Panc1 (cell line): ENCODE data around the gene CDR2L.

Source experiments
- POLR2AphosphoS5 ChIP-seq: IDR thresholded peaks from 2 replicates; pipeline ENCODE4 v1.6.1; 2012; ENCODE audit warnings: mild to moderate bottlenecking, low read depth, low read length, moderate library complexity
- TF ChIP-seq, protein P1 (sequence below): fragments of 450-650 bp; IDR thresholded peaks from 2 replicates; pipeline ENCODE4 v1.5.1; 2017; ENCODE audit warnings: mild to moderate bottlenecking
- TF ChIP-seq, protein P2 (sequence below), 2 experiments: IDR thresholded peaks; 2 replicates each; pipeline ENCODE4 v1.6.1; 2011 to 2012; ENCODE audit warnings: low read depth in 2 of 2, control low read depth in 1 of 2, low read length in 1 of 2, mild to moderate bottlenecking in 1 of 2, moderate library complexity in 1 of 2; ENCODE audit not compliant: insufficient read depth in 1 of 2

DNA sequence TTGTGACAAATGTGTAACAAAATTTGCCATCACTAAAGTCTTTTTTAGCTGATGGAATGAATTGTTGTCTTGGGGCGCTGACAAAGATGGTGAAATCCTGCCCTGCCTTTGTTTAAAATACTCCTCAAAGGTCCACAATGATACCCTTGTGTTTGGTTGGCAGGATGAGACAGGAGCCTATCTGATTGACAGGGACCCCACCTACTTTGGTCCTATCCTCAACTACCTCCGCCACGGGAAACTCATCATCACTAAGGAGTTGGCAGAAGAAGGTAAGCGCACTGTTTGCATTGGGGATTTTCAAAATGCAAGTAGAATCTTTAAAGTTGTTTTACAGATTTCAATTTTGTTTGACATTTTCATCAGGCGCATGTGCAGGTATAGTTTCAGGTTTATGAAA lies 61.6 kb downstream of the CDR2L start:
- no peak for TF ChIP-seq POLR2AphosphoS5
- TF ChIP-seq, protein P1, sequence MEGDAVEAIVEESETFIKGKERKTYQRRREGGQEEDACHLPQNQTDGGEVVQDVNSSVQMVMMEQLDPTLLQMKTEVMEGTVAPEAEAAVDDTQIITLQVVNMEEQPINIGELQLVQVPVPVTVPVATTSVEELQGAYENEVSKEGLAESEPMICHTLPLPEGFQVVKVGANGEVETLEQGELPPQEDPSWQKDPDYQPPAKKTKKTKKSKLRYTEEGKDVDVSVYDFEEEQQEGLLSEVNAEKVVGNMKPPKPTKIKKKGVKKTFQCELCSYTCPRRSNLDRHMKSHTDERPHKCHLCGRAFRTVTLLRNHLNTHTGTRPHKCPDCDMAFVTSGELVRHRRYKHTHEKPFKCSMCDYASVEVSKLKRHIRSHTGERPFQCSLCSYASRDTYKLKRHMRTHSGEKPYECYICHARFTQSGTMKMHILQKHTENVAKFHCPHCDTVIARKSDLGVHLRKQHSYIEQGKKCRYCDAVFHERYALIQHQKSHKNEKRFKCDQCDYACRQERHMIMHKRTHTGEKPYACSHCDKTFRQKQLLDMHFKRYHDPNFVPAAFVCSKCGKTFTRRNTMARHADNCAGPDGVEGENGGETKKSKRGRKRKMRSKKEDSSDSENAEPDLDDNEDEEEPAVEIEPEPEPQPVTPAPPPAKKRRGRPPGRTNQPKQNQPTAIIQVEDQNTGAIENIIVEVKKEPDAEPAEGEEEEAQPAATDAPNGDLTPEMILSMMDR, result no peak
- TF ChIP-seq, protein P2, sequence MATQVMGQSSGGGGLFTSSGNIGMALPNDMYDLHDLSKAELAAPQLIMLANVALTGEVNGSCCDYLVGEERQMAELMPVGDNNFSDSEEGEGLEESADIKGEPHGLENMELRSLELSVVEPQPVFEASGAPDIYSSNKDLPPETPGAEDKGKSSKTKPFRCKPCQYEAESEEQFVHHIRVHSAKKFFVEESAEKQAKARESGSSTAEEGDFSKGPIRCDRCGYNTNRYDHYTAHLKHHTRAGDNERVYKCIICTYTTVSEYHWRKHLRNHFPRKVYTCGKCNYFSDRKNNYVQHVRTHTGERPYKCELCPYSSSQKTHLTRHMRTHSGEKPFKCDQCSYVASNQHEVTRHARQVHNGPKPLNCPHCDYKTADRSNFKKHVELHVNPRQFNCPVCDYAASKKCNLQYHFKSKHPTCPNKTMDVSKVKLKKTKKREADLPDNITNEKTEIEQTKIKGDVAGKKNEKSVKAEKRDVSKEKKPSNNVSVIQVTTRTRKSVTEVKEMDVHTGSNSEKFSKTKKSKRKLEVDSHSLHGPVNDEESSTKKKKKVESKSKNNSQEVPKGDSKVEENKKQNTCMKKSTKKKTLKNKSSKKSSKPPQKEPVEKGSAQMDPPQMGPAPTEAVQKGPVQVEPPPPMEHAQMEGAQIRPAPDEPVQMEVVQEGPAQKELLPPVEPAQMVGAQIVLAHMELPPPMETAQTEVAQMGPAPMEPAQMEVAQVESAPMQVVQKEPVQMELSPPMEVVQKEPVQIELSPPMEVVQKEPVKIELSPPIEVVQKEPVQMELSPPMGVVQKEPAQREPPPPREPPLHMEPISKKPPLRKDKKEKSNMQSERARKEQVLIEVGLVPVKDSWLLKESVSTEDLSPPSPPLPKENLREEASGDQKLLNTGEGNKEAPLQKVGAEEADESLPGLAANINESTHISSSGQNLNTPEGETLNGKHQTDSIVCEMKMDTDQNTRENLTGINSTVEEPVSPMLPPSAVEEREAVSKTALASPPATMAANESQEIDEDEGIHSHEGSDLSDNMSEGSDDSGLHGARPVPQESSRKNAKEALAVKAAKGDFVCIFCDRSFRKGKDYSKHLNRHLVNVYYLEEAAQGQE (IDR thresholded peaks at IDR 0.05; ENCODE audit: insufficient read depth in 1 of 2, low read depth in 2 of 2, low read length in 1 of 2), result no peak
